Trophoblast cell (in vitro differentiated cells and primary cell): ENCODE results near the gene ANKRD18B.
"Not testable (repeated sequence)": the region's sequence is repeated elsewhere in the genome, so short reads cannot be mapped to it uniquely, and the experiment has no call there.

Source experiments
- DNase-seq, 2 donors: peaks; one replicate each; pipeline ENCODE4 v3.0.0-alpha.2; 2016
- H2AFZ ChIP-seq: 2 replicates; pipeline ENCODE4 v1.6.1; 2013; ENCODE audit warnings: low read length, moderate library complexity, mild to moderate bottlenecking; ENCODE audit not compliant: insufficient read depth, poor library complexity
- H2AK5ac ChIP-seq: 2 replicates; pipeline ENCODE4 v1.6.1; 2013; ENCODE audit warnings: mild to moderate bottlenecking, low read length
- H2BK120ac ChIP-seq: 2 replicates; pipeline ENCODE4 v1.6.1; 2013; ENCODE audit warnings: low read length, mild to moderate bottlenecking, moderate library complexity; ENCODE audit not compliant: insufficient read depth, poor library complexity
- H2BK12ac ChIP-seq: 2 replicates; pipeline ENCODE4 v1.6.1; 2013; ENCODE audit warnings: mild to moderate bottlenecking, low read length, moderate library complexity
- H2BK5ac ChIP-seq: 2 replicates; pipeline ENCODE4 v1.6.1; 2013; ENCODE audit warnings: low read length, low read depth, moderate library complexity, mild to moderate bottlenecking; ENCODE audit not compliant: poor library complexity
- H3K14ac ChIP-seq: 2 replicates; pipeline ENCODE4 v1.6.1; 2013; ENCODE audit warnings: mild to moderate bottlenecking, low read length
- H3K18ac ChIP-seq: 2 replicates; pipeline ENCODE4 v1.6.1; 2013; ENCODE audit warnings: mild to moderate bottlenecking, low read length
- H3K23ac ChIP-seq: 2 replicates; pipeline ENCODE4 v1.6.1; 2013; ENCODE audit warnings: low read length
- H3K27ac ChIP-seq: 2 replicates; pipeline ENCODE4 v1.5.1; 2013; ENCODE audit warnings: low read depth, mild to moderate bottlenecking, inconsistent platforms, low read length, moderate library complexity
- H3K27me3 ChIP-seq: 2 replicates; pipeline ENCODE4 v1.6.1; 2013; ENCODE audit warnings: inconsistent platforms, mild to moderate bottlenecking, low read length, moderate library complexity; ENCODE audit not compliant: insufficient read depth
- H3K36me3 ChIP-seq, 2 experiments: 1 replicate in 1 of 2; 2 replicates in 1 of 2; pipeline ENCODE4 v1.6.1; 2013; ENCODE audit warnings: low read length in 2 of 2, mild to moderate bottlenecking in 2 of 2, moderate library complexity in 1 of 2; ENCODE audit not compliant: insufficient read depth in 2 of 2, control insufficient read depth in 1 of 2
- H3K4ac ChIP-seq: 2 replicates; pipeline ENCODE4 v1.6.1; 2013; ENCODE audit warnings: low read depth, mild to moderate bottlenecking, low read length, moderate library complexity
- H3K4me1 ChIP-seq, 2 experiments: 1 replicate in 1 of 2; 2 replicates in 1 of 2; pipeline ENCODE4 v1.6.1; 2013; ENCODE audit warnings: low read length in 2 of 2, mild to moderate bottlenecking in 2 of 2, moderate library complexity in 1 of 2; ENCODE audit not compliant: insufficient read depth in 2 of 2, control insufficient read depth in 1 of 2
- H3K4me2 ChIP-seq: 2 replicates; pipeline ENCODE4 v1.6.1; 2013; ENCODE audit warnings: inconsistent platforms, mild to moderate bottlenecking, low read length, moderate library complexity
- H3K4me3 ChIP-seq: 2 replicates; pipeline ENCODE4 v1.5.1; 2013; ENCODE audit warnings: mild to moderate bottlenecking, low read depth, low read length, inconsistent platforms
- H3K79me1 ChIP-seq: one replicate; pipeline ENCODE4 v1.6.1; 2013; ENCODE audit warnings: low read length
- H3K79me2 ChIP-seq: 2 replicates; pipeline ENCODE4 v1.6.1; 2013; ENCODE audit warnings: low read length, mild to moderate bottlenecking; ENCODE audit not compliant: control insufficient read depth, insufficient read depth, poor library complexity
- H3K9ac ChIP-seq: 2 replicates; pipeline ENCODE4 v1.6.1; 2013; ENCODE audit warnings: mild to moderate bottlenecking, low read length
- H3K9me3 ChIP-seq: 2 replicates; pipeline ENCODE4 v1.6.1; 2013; ENCODE audit warnings: low read depth, mild to moderate bottlenecking, control low read depth, inconsistent platforms, low read length; ENCODE audit not compliant: insufficient read depth
- H4K12ac ChIP-seq: 2 replicates; pipeline ENCODE4 v1.6.1; 2013; ENCODE audit warnings: low read depth, mild to moderate bottlenecking, low read length, moderate library complexity
- H4K8ac ChIP-seq: 2 replicates; pipeline ENCODE4 v1.6.1; 2013; ENCODE audit warnings: low read depth, mild to moderate bottlenecking, low read length, moderate library complexity
- H4K91ac ChIP-seq: one replicate; pipeline ENCODE4 v1.6.1; 2013; ENCODE audit warnings: low read depth, mild to moderate bottlenecking, low read length, moderate library complexity
- WGBS: extraction: QIAGEN DNeasy Blood & Tissue Kit; methylation state at CpG from one replicate; pipeline ENCODE4 v1.1.7; 2013; ENCODE audit warnings: missing lambda C conversion rate; ENCODE audit not compliant: insufficient read length, insufficient coverage; ENCODE audit errors: extremely low coverage; 5-methylcytosine and 5-hydroxymethylcytosine counted together

Gene ANKRD18B

DNA sequence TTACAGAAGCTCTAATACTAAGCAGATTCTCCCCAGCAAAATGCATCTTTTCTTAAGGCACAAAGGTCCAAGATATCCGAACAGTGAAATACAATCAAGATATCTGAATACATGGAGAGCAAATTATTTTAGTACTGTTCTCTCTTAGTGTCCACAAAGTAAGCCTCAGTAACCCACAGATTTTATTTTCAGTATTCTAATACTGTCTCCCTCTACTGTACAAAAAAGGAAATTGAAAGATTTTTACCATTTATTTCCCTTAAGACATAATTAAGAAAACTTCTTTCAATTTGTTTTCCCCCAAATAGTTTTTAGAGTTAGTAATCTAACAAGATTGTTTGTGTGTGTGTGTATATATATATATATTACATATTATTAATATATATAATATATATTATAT lies 25.7 kb upstream of the ANKRD18B start:
- Histone ChIP-seq H3K23ac (no peak overlapping the region), H3K4ac (no peak overlapping the region), H3K18ac (no peak overlapping the region), H2BK12ac (no peak overlapping the region), H2BK5ac (no peak overlapping the region), H3K14ac (no peak overlapping the region), H3K9me3 (no peaks in the 10 kb centered on the region), H2AFZ (no peak overlapping the region), H3K79me1 (no peaks in the 10 kb centered on the region), H4K12ac (no peak overlapping the region), H2BK120ac (no peak overlapping the region), H3K9ac (no peak overlapping the region), H3K36me3 (no peaks in the 10 kb centered on the region), H4K91ac (no peak overlapping the region), H3K4me3 (no peak overlapping the region), H3K4me1 (no peaks in the 10 kb centered on the region), H3K27me3 (no peaks in the 10 kb centered on the region), H4K8ac (no peak overlapping the region), H3K27ac (no peak overlapping the region), H3K79me2 (no peaks in the 10 kb centered on the region), H2AK5ac (no peak overlapping the region), H3K4me2 (no peak overlapping the region)
- peak in 1 of 2 donors; percentile 54 for DNase-seq
- no CpG with 5 or more reads among the region's 1 CpG for WGBS

DNA sequence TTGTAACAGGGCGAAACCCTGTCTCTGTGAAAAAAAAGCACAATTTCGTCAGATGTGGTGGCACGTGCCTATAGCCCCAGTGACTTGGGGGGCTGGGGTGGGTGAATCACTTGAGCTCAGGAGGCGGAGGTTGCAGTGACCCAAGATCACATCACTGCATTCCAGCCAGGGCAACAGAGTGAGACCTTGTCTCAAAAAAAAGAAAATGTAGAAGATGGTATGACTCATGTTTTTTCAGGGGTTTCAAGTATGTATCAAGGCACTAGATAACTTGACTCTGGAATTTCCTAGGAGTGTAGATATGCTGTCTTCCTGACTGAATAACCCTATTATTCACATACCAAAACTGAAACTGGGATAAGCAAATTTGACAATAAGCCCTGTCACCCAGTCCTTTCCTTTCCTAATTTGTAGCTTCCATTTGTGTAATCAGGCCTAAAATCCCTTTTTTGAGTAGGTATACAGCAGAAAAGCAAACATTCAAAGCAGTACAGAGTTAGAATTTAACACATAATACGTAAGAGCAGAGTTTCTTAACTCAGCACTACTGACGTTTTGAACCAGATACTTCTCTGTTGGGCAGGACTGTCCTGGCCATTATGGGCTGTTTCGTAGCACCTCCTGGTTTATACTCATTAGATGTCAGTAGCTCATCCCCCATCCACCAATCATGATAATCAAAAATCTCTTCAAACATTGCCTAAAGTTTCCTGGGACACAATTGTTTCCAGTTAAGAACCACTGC lies 17.3 kb upstream of the ANKRD18B start:
- Histone ChIP-seq H3K9me3 (no peaks in the 10 kb centered on the region), H3K27ac (no peak overlapping the region), H2BK12ac (no peak overlapping the region), H3K27me3 (no peaks in the 10 kb centered on the region), H3K36me3 (no peaks in the 10 kb centered on the region), H3K4me3 (no peak overlapping the region), H4K91ac (peak overlapping the region; percentile 28), H2AFZ (no peak overlapping the region), H3K23ac (no peak overlapping the region), H3K4me1 (peaks cover 2 to 5% of the 10 kb centered on the region in 2 experiments), H3K14ac (no peak overlapping the region), H2BK5ac (no peak overlapping the region), H2BK120ac (no peak overlapping the region), H3K79me1 (peaks cover 3% of the 10 kb centered on the region), H3K4me2 (no peak overlapping the region), H2AK5ac (no peak overlapping the region), H3K9ac (no peak overlapping the region), H4K12ac (no peak overlapping the region), H3K18ac (no peak overlapping the region), H4K8ac (no peak overlapping the region), H3K79me2 (peaks cover 2% of the 10 kb centered on the region), H3K4ac (no peak overlapping the region)
- WGBS = no CpG with 5 or more reads among the region's 7 CpGs
- peak; percentile 34 to 39 for DNase-seq

DNA sequence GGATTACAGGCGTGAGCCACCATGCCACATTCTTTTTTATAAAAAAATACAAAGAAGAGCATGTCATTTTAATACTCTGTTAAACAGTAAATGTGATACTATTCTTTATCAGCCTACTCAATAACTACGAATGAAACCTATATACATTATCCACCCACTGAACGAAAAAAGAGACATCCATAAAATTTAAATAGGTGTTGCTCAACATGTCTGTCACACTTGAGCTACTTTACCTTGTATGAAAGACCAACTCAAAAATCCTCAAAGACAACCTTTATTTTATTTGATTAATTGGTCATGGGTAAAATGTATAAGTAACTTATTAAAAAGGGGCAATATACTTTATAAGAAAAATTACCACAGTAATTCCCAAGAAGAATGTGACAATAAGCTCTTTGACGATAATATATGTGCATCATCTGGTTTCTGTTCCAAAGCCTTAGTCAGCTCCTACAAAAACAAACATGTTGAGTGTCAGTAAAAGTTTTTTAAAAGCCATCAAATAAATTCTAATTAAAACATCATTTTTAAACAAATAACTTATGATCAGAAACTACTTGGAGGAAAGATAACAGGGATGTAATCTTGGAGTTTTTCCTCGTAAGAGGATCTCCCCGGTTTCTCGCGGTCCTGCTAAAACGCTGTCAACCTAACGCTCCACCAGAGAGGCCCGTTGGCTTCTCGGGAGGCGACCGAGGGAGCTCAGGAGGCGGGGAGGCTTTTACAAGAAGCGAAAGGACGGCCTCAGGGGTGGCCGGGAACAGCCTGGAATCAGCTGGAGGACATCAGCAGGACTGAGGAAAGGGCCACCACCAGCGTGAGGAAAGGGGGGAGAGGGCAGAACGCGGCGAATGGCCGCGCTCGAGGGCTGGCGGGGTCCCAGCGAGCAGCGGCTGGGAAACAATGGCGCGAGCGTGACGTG lies 13.5 kb upstream of the ANKRD18B start:
- H3K14ac ChIP-seq = peak overlapping the region; percentile 91
- H3K9ac ChIP-seq = peak overlapping the region; percentile 88
- H4K12ac ChIP-seq = peak overlapping the region; percentile 93
- WGBS = no CpG with 5 or more reads among the region's 32 CpGs
- H3K79me2 ChIP-seq = peaks cover 2% of the 10 kb centered on the region
- peak overlapping the region; percentile 97 for H4K8ac ChIP-seq
- peak; percentile 16 to 55 for DNase-seq
- H3K36me3 ChIP-seq = no peaks in the 10 kb centered on the region
- peak overlapping the region; percentile 92 for H3K18ac ChIP-seq
- H3K4me2 ChIP-seq = peak overlapping the region; percentile 75
- H4K91ac ChIP-seq = peak overlapping the region; percentile 90
- peak overlapping the region; percentile 55 for H3K4ac ChIP-seq
- peak overlapping the region; percentile 61 for H3K27ac ChIP-seq
- peak overlapping the region; percentile 90 for H2BK5ac ChIP-seq
- H3K23ac ChIP-seq = no peak overlapping the region
- H2AK5ac ChIP-seq = no peak overlapping the region
- H3K4me1 ChIP-seq = peaks cover 2 to 5% of the 10 kb centered on the region in 2 experiments
- H3K27me3 ChIP-seq = no peaks in the 10 kb centered on the region
- peak overlapping the region; percentile 89 for H2BK120ac ChIP-seq
- H2BK12ac ChIP-seq = peak overlapping the region; percentile 82
- peaks cover 2% of the 10 kb centered on the region for H3K9me3 ChIP-seq
- peak overlapping the region; percentile 74 for H3K4me3 ChIP-seq
- H2AFZ ChIP-seq = peak overlapping the region; percentile 95
- peaks cover 3% of the 10 kb centered on the region for H3K79me1 ChIP-seq

DNA sequence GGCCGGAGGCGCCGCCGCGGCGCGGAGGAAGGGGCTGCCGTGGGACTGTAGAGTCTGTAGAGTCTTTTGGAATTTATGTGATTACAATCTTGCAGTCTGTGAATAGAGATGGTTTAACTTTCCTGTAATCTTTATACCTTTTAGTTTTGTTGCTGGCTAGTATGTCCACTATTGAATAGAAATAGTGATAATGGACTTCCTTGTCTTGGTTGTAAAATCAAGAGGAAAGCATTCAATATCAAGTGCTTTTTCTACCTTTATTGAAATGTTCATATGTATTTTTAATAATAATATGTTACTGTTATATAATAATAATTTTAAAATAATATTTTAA lies 12.9 kb upstream of the ANKRD18B start:
- no CpG with 5 or more reads among the region's 8 CpGs for WGBS
- H3K4me1 ChIP-seq, H3K4ac ChIP-seq: not testable (repeated sequence)

More for the DNA sequence above, 12.9 kb upstream of the ANKRD18B start:
- not testable (repeated sequence) for H2BK12ac ChIP-seq, DNase-seq, H2BK120ac ChIP-seq, H3K36me3 ChIP-seq, H2BK5ac ChIP-seq, H2AK5ac ChIP-seq, H3K27me3 ChIP-seq, H3K18ac ChIP-seq, H3K23ac ChIP-seq, H3K9me3 ChIP-seq, H3K79me2 ChIP-seq, H3K79me1 ChIP-seq
- Histone ChIP-seq H4K12ac (peak overlapping the region; percentile 93), H4K91ac (peak overlapping the region; percentile 90), H3K14ac (peak overlapping the region; percentile 91), H4K8ac (peak overlapping the region; percentile 97), H3K27ac (peak overlapping the region; percentile 61), H2AFZ (peak overlapping the region; percentile 95), H3K4me2 (peak overlapping the region; percentile 75), H3K9ac (peak overlapping the region; percentile 88), H3K4me3 (peak overlapping the region; percentile 74)
